ENCODE data around the gene GOLGA6A. TPM values are rescaled to one million over a fixed set of nuclear protein-coding genes. Genes with fewer than 3 reads are reported as not detected.
A peak's percentile ranks its signal among the peaks of the same experiment; 100 is the strongest.

Gene GOLGA6A
- total and polyA plus RNA-seq, 2 experiments from 2014 or later = not detected

DNA sequence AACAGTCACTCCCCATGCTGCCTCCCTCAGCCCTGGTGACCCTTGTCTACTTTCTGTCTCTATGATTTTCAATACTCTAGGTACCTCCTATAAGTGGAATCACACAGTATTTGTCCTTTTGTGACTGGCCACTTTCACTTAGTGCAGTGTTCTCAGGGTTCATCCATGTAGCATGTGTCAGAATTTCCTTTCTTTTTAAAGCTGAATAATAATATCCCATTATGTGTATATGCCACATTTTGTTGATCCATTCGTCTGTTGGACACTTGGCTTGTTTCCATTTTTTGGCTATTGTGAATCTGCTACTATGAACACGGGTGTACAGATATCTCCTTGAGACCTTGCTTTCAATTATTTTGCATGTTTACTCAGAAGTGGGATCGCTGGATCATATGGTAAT lies 53.7 kb downstream of the GOLGA6A start:
- Histone ChIP-seq H3K9ac (no peak overlapping the region), H3K4me1 (ENCODE audit: insufficient read depth) (peaks cover 17% of the 10 kb centered on the region), H3K4me2 (ENCODE audit: unreplicated experiment) (no peak overlapping the region), H3K4me3 (no peak overlapping the region), H3K79me2 (ENCODE audit: insufficient read depth) (peaks cover 70% of the 10 kb centered on the region), H2AFZ (no peak overlapping the region), H4K20me1 (ENCODE audit: insufficient read depth) (no peaks in the 10 kb centered on the region), H3F3A (ENCODE audit: insufficient read depth) (peaks cover 19% of the 10 kb centered on the region; the same call in 1 of the 2 replicates), H3K36me3 (ENCODE audit: low read depth) (peaks cover 52% of the 10 kb centered on the region), H3K9me3 (ENCODE audit: low read depth) (no peaks in the 10 kb centered on the region), H3K27ac (no peak overlapping the region), H3K27me3 (replicated peaks; ENCODE audit: insufficient read depth) (no peaks in the 10 kb centered on the region), H3K9me2 (ENCODE audit: insufficient read depth) (no peaks in the 10 kb centered on the region)
- DNase-seq = no peak
- TF ChIP-seq EZH2phosphoT487 (IDR thresholded peaks at IDR 0.05; ENCODE audit: insufficient read depth, low read depth) (no peak), EZH2 (IDR thresholded peaks at IDR 0.05; ENCODE audit: insufficient read depth, poor library complexity, severe bottlenecking) (no peak)
- WGBS, 2 experiments (ENCODE audit: low coverage in 1 of 2, low lambda C conversion rate in 2 of 2, missing lambda C conversion rate in 2 of 2) = 69 to 73% methylated on average over 3 of the region's 3 CpGs
- in situ Hi-C loops (cut with MboI) = no loop called here

DNA sequence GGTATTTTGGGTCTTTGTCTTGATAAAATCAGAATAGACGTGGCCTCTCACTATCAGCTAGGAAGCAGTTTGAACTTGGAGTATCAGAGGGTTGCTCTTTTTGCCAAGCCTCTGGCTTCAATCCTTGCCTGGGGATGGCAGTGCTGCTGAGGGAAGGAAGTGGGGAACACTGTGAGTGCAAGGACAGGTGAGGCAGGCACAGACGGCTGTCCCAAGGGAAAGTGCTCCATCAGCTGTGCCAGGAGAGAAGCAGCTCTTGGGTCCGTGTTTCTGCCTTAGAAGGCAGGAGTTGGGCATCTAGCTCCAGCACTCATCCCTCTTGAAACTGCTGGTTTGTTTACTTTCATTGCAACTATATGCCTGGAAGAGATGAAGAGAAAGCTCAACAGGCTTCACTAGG lies 54.7 kb downstream of the GOLGA6A start:
- WGBS, 2 experiments (ENCODE audit: low coverage in 1 of 2, low lambda C conversion rate in 2 of 2, missing lambda C conversion rate in 2 of 2) = 67% methylated on average over 3 of the region's 3 CpGs
- Histone ChIP-seq H4K20me1 (ENCODE audit: insufficient read depth) (no peaks in the 10 kb centered on the region), H3K9me2 (ENCODE audit: insufficient read depth) (no peaks in the 10 kb centered on the region), H3K4me1 (ENCODE audit: insufficient read depth) (peaks cover 17% of the 10 kb centered on the region), H3K9ac (no peak overlapping the region), H3K27ac (no peak overlapping the region), H2AFZ (no peak overlapping the region), H3F3A (ENCODE audit: insufficient read depth) (peaks cover 19% of the 10 kb centered on the region; the same call in 1 of the 2 replicates), H3K79me2 (ENCODE audit: insufficient read depth) (peaks cover 80% of the 10 kb centered on the region), H3K9me3 (ENCODE audit: low read depth) (no peaks in the 10 kb centered on the region), H3K27me3 (replicated peaks; ENCODE audit: insufficient read depth) (no peaks in the 10 kb centered on the region), H3K4me3 (no peak overlapping the region), H3K36me3 (ENCODE audit: low read depth) (peaks cover 58% of the 10 kb centered on the region), H3K4me2 (ENCODE audit: unreplicated experiment) (no peak overlapping the region)
- in situ Hi-C loops (cut with MboI) = no loop called here
- TF ChIP-seq EZH2phosphoT487 (IDR thresholded peaks at IDR 0.05; ENCODE audit: insufficient read depth, low read depth) (no peak), EZH2 (IDR thresholded peaks at IDR 0.05; ENCODE audit: insufficient read depth, poor library complexity, severe bottlenecking) (no peak)
- DNase-seq = no peak

GRCh38 chr15:74025436-74025835 lies 56.9 kb downstream of the GOLGA6A start:
- Histone ChIP-seq H3F3A (ENCODE audit: insufficient read depth) (peaks cover 19% of the 10 kb centered on the region; the same call in 1 of the 2 replicates), H3K27me3 (replicated peaks; ENCODE audit: insufficient read depth) (no peaks in the 10 kb centered on the region), H3K9me3 (ENCODE audit: low read depth) (no peaks in the 10 kb centered on the region), H3K4me3 (no peak overlapping the region), H3K9ac (no peak overlapping the region), H3K4me2 (ENCODE audit: unreplicated experiment) (peak overlapping the region; percentile 40), H4K20me1 (ENCODE audit: insufficient read depth) (peaks cover 8% of the 10 kb centered on the region; the same call in 1 of the 2 replicates), H3K36me3 (ENCODE audit: low read depth) (peaks cover 48% of the 10 kb centered on the region), H3K9me2 (ENCODE audit: insufficient read depth) (no peaks in the 10 kb centered on the region), H2AFZ (no peak overlapping the region), H3K79me2 (ENCODE audit: insufficient read depth) (peaks cover 86% of the 10 kb centered on the region), H3K27ac (peak overlapping the region; percentile 48), H3K4me1 (ENCODE audit: insufficient read depth) (peaks cover 17% of the 10 kb centered on the region)
- in situ Hi-C loops (cut with MboI) = no loop called here
- peak; percentile 70 for DNase-seq
- TF ChIP-seq EZH2phosphoT487 (IDR thresholded peaks at IDR 0.05; ENCODE audit: insufficient read depth, low read depth) = no peak
- no peak for TF ChIP-seq EZH2 (IDR thresholded peaks at IDR 0.05; ENCODE audit: insufficient read depth, poor library complexity, severe bottlenecking)
- WGBS, 2 experiments (ENCODE audit: low coverage in 1 of 2, low lambda C conversion rate in 2 of 2, missing lambda C conversion rate in 2 of 2) = 4 to 11% methylated on average over 5 of the region's 5 CpGs

DNA sequence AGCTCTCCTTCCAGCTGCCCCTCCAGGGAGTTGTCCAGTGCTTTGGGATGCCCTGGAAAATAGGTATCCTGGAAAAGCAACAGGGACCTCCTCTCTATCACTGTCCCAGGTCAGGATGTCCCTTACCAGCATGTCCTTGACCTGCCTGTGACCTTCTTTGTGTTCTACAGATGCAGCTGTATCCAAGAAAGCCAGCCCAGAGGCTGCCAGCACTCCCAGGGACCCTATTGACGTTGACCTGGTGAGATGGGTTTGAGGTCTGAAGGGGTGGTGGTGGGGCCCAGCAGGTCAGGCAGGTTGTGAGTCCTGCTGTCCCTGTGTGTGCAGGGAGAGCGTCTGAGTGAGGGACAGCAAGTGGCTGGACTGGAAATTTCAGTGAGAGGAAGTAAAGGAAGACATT lies 57.7 kb downstream of the GOLGA6A start:
- peaks cover 86% of the 10 kb centered on the region for H3K79me2 ChIP-seq (ENCODE audit: insufficient read depth)
- no peak overlapping the region for H3K9ac ChIP-seq
- H3K4me2 ChIP-seq (ENCODE audit: unreplicated experiment) = no peak overlapping the region
- in situ Hi-C loops (cut with MboI) = no loop called here
- H3K4me3 ChIP-seq = no peak overlapping the region
- peaks cover 17% of the 10 kb centered on the region for H3K4me1 ChIP-seq (ENCODE audit: insufficient read depth)
- H3K27me3 ChIP-seq (replicated peaks; ENCODE audit: insufficient read depth) = no peaks in the 10 kb centered on the region
- peaks cover 15% of the 10 kb centered on the region; the same call in 1 of the 2 replicates for H4K20me1 ChIP-seq (ENCODE audit: insufficient read depth)
- H2AFZ ChIP-seq = no peak overlapping the region
- H3F3A ChIP-seq (ENCODE audit: insufficient read depth) = peaks cover 23% of the 10 kb centered on the region; the same call in 1 of the 2 replicates
- WGBS, 2 experiments (ENCODE audit: low coverage in 1 of 2, low lambda C conversion rate in 2 of 2, missing lambda C conversion rate in 2 of 2) = 71 to 77% methylated on average over 2 of the region's 2 CpGs
- no peak for TF ChIP-seq EZH2phosphoT487 (IDR thresholded peaks at IDR 0.05; ENCODE audit: insufficient read depth, low read depth)
- no peak for TF ChIP-seq EZH2 (IDR thresholded peaks at IDR 0.05; ENCODE audit: insufficient read depth, poor library complexity, severe bottlenecking)
- no peak for DNase-seq
- H3K36me3 ChIP-seq (ENCODE audit: low read depth) = peaks cover 45% of the 10 kb centered on the region
- H3K27ac ChIP-seq = no peak overlapping the region
- no peaks in the 10 kb centered on the region for H3K9me3 ChIP-seq (ENCODE audit: low read depth)
- H3K9me2 ChIP-seq (ENCODE audit: insufficient read depth) = no peaks in the 10 kb centered on the region

All from GM23248 (cell line).